BLaER1 treated with 17β-estradiol and CSF1 and Interleukin-3, amounts not matched to agents 10 nM and 100 nM (cell line): ENCODE data around the gene NSD2.

Experiments used
- H3K27ac ChIP-seq, 11 experiments: shearing (Covaris generic); formaldehyde crosslinking; 2 replicates each; pipeline ENCODE4 v1.8.1; 2022
- H3K27me3 ChIP-seq, 11 experiments: shearing (Covaris generic); formaldehyde crosslinking; 2 replicates each; pipeline ENCODE4 v1.8.1; 2022
- H3K36me3 ChIP-seq, 11 experiments: shearing (Covaris generic); formaldehyde crosslinking; 2 replicates each; pipeline ENCODE4 v1.8.1; 2022
- H3K4me1 ChIP-seq, 10 experiments: shearing (Covaris generic); formaldehyde crosslinking; 2 replicates each; pipeline ENCODE4 v1.8.1; 2022
- H3K4me2 ChIP-seq, 11 experiments: shearing (Covaris generic); formaldehyde crosslinking; 2 replicates each; pipeline ENCODE4 v1.8.1; 2022
- H3K4me3 ChIP-seq, 10 experiments: shearing (Covaris generic); formaldehyde crosslinking; 2 replicates each; pipeline ENCODE4 v1.8.1; 2022
- H3K9ac ChIP-seq, 11 experiments: shearing (Covaris generic); formaldehyde crosslinking; 2 replicates each; pipeline ENCODE4 v1.8.1; 2022
- H3K9me3 ChIP-seq, 11 experiments: shearing (Covaris generic); formaldehyde crosslinking; replicated peaks in 1 of 11; 2 replicates each; pipeline ENCODE4 v1.8.1; 2022
- H4K20me1 ChIP-seq, 11 experiments: shearing (Covaris generic); formaldehyde crosslinking; 2 replicates each; pipeline ENCODE4 v1.8.1; 2022
- Cebpa-rat ChIP-seq, 11 experiments: shearing (Covaris generic); IDR thresholded peaks; 2 replicates each; pipeline ENCODE4 v1.8.1; 2022

The NSD2 gene

DNA sequence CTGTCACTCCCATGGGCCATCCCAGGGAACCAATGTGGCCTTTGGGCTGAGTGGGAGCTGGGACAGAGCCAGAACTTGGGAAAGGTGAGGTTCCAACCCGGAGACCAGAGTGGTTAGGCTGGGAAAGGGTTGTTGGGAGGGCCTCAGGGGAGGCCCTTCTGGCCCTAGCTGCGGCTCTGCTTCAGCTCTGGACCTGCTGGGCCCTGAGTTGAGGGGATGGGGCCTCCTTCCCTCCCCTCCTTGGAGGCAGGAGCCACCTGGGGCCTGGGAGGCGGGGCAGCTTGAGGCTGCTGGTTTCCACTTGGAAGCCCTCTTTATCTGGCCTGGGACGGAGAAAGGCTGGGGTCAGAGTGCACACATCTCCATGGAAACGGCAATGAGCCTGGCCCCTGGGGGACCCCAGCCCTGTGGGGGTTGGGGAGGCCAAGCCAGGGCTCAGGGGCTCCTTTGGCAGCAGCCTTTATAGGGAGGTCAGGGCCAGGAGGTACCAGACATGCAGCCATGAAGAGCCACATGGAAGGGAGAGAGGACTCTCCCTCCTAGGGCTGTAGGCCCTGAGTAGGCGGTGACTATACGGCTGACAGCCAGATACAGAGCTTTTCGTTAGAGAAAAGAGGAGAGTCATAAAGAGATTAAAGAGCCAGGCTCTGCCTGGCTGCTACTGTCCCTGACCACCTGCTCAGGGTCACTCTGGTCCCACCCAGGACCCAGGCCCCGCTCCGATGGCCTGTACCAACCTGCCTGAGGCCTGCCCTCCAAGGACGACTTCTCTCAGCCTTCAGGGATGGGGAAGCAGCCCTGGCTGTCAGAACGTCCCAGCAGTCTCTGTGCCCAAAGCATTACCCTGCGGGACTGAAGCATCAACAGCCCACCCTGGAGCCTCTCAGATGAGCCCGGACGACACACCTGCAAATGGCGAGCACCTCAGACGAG is 6.9 kb upstream of the NSD2 start:
- Histone ChIP-seq H3K9ac (peak overlapping the region in 6 of 11 experiments; percentile 5 to 54 (median 16); a peak in 6 of 22 replicates), H3K4me1 (peaks cover 21 to 42% (median 36%) of the 10 kb centered on the region in 10 experiments), H3K9me3 (no peaks in the 10 kb centered on the region), H3K27ac (peak overlapping the region in 3 of 11 experiments; percentile 3 to 20 (median 14); a peak in 3 of 22 replicates), H3K27me3 (peaks cover 0 to 6% (median 0%) of the 10 kb centered on the region in 11 experiments; a peak in 2 of 22 replicates), H3K4me2 (peak overlapping the region; percentile 73 to 86 (median 81); a peak in 20 of 22 replicates), H3K4me3 (no peak overlapping the region), H4K20me1 (peaks cover 0 to 22% (median 0%) of the 10 kb centered on the region in 11 experiments; a peak in 3 of 22 replicates), H3K36me3 (no peaks in the 10 kb centered on the region)
- TF ChIP-seq Cebpa-rat (IDR thresholded peaks at IDR 0.05): no peak

DNA sequence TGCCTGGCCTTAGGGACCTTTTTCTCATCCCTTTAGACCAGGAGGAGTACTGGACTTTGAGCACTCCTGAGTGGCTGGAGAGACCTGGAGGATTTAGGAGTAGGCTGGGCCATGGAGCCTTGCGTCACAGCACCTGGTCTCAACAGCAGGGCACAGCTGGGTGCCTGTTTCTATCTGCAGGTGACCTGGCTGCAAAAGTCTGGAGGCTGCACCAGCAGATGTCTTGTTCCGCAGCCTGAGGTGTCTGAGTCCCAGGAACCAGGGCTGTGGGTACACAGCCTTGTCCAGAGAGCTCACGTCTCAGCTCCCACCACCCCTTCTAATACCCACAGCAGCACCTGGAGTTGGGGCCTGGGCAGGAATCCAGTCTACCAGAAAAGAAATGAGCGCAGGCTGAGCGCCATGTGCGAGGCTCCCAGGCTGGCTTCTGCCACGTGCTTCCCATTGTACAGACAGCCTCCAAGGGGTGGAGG is 5.0 kb upstream of the NSD2 start:
- H3K27ac ChIP-seq: no peak overlapping the region
- H3K4me1 ChIP-seq: peaks cover 29 to 47% (median 45%) of the 10 kb centered on the region in 10 experiments
- H3K9me3 ChIP-seq: no peaks in the 10 kb centered on the region
- TF ChIP-seq Cebpa-rat (IDR thresholded peaks at IDR 0.05): no peak
- H4K20me1 ChIP-seq: peaks cover 0 to 14% (median 0%) of the 10 kb centered on the region in 11 experiments; a peak in 3 of 22 replicates
- H3K36me3 ChIP-seq: no peaks in the 10 kb centered on the region
- 0 out of 22 replicates have a peak overlapping the region, but pooled peaks of 1 of the 11 experiments have one; percentile 6 for H3K9ac ChIP-seq
- no peak overlapping the region for H3K4me2 ChIP-seq
- no peak overlapping the region for H3K4me3 ChIP-seq
- H3K27me3 ChIP-seq: peaks cover 0 to 6% (median 0%) of the 10 kb centered on the region in 11 experiments; a peak in 2 of 22 replicates

- no peak for TF ChIP-seq Cebpa-rat (IDR thresholded peaks at IDR 0.05)
- Histone ChIP-seq H4K20me1 (peaks cover 0 to 7% (median 2%) of the 10 kb centered on the region in 11 experiments; a peak in 5 of 22 replicates), H3K36me3 (no peaks in the 10 kb centered on the region), H3K4me1 (peaks cover 23 to 37% (median 34%) of the 10 kb centered on the region in 10 experiments), H3K4me2 (no peak overlapping the region), H3K27me3 (no peaks in the 10 kb centered on the region), H3K9ac (no peak overlapping the region), H3K9me3 (no peaks in the 10 kb centered on the region), H3K27ac (no peak overlapping the region), H3K4me3 (no peak overlapping the region)
These were observed 2.9 kb upstream of the NSD2 start for GRCh38 chr4:1868293-1868692.

- Histone ChIP-seq H3K4me3 (no peak overlapping the region), H4K20me1 (peaks cover 0 to 14% (median 8%) of the 10 kb centered on the region in 11 experiments; a peak in 12 of 22 replicates), H3K4me1 (peaks cover 23 to 37% (median 34%) of the 10 kb centered on the region in 10 experiments), H3K27ac (no peak overlapping the region), H3K9me3 (no peaks in the 10 kb centered on the region), H3K4me2 (no peak overlapping the region), H3K27me3 (no peaks in the 10 kb centered on the region), H3K36me3 (0 out of 22 replicates have a peak, but pooled peaks cover 0 to 1% (median 0%) of the 10 kb centered on the region in 11 experiments), H3K9ac (no peak overlapping the region)
- no peak for TF ChIP-seq Cebpa-rat (IDR thresholded peaks at IDR 0.05)
These were observed 2.3 kb upstream of the NSD2 start for GRCh38 chr4:1868912-1869311.

DNA sequence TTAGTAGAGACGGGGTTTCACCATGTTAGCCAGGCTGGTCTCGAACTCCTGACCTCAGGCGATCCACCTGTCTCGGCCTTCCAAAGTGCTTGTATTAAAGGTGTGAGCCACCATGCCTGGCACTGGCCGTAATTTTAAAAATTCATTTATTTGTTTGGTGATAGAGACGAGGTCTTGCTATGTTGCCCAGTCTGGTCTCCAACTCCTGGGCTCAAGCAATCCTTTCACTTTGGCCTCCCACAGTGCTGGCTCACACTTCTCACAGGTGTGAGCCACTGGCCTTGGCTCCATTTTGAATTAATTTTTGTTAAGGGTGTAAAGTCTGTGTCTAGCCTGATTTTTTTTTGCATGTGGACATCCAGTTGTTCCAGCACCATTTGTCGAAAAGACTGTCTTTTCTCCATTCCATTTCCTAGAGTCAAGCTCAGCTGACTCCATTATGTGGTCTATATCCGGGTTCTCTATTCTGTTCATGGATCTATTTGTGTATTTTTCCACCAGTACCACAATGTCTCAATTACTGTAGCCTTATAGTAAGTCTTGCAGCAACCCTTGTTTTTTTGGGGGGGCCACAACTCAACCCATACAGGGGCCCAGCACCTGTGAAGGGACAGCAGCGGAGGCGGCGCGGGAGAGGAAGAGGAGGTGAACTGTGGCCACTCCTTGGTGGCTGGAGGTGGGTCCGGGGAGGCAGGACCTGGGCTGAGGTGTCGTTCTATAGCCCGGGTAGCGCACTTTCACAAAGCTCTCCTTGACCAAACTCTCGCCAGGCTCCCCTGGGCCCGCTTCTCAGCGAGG is 1.5 kb upstream of the NSD2 start:
- H4K20me1 ChIP-seq: peaks cover 0 to 22% (median 16%) of the 10 kb centered on the region in 11 experiments; a peak in 15 of 22 replicates
- peaks cover 26 to 36% (median 33%) of the 10 kb centered on the region in 10 experiments for H3K4me1 ChIP-seq
- H3K36me3 ChIP-seq: 0 out of 22 replicates have a peak, but pooled peaks cover 0 to 7% (median 0%) of the 10 kb centered on the region in 11 experiments
- peak overlapping the region; percentile 81 to 100 (median 98); a peak in 21 of 22 replicates for H3K27ac ChIP-seq
- no peaks in the 10 kb centered on the region for H3K27me3 ChIP-seq
- H3K4me3 ChIP-seq: peak overlapping the region; percentile 64 to 97 (median 89)
- peak overlapping the region; percentile 78 to 97 (median 94) for H3K4me2 ChIP-seq
- no peaks in the 10 kb centered on the region for H3K9me3 ChIP-seq
- H3K9ac ChIP-seq: peak overlapping the region; percentile 83 to 100 (median 98)
- TF ChIP-seq Cebpa-rat (IDR thresholded peaks at IDR 0.05): no peak

DNA sequence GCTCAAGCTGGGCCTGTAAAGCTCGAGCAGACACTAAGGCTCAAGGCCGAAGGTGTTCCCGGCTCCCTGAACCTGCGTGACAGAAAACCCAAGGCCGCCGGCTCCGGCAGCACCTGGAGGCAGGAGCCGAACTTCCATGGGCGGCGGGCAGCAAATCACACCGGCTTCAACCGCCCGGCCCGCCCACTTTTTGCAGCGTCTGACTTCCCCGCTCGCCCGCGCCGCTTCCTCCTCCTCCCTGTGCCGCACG is 940 bp upstream of the NSD2 start:
- H3K9ac ChIP-seq: peak overlapping the region; percentile 83 to 100 (median 98)
- no peak for TF ChIP-seq Cebpa-rat (IDR thresholded peaks at IDR 0.05)
- no peaks in the 10 kb centered on the region for H3K27me3 ChIP-seq
- no peaks in the 10 kb centered on the region for H3K9me3 ChIP-seq
- H3K36me3 ChIP-seq: peaks cover 0 to 7% (median 0%) of the 10 kb centered on the region in 11 experiments; a peak in 1 of 22 replicates
- H4K20me1 ChIP-seq: peaks cover 0 to 27% (median 21%) of the 10 kb centered on the region in 11 experiments; a peak in 16 of 22 replicates
- H3K4me1 ChIP-seq: peaks cover 26 to 38% (median 34%) of the 10 kb centered on the region in 10 experiments
- peak overlapping the region; percentile 64 to 97 (median 89) for H3K4me3 ChIP-seq
- peak overlapping the region; percentile 81 to 100 (median 98); a peak in 21 of 22 replicates for H3K27ac ChIP-seq
- peak overlapping the region; percentile 78 to 97 (median 94) for H3K4me2 ChIP-seq

DNA sequence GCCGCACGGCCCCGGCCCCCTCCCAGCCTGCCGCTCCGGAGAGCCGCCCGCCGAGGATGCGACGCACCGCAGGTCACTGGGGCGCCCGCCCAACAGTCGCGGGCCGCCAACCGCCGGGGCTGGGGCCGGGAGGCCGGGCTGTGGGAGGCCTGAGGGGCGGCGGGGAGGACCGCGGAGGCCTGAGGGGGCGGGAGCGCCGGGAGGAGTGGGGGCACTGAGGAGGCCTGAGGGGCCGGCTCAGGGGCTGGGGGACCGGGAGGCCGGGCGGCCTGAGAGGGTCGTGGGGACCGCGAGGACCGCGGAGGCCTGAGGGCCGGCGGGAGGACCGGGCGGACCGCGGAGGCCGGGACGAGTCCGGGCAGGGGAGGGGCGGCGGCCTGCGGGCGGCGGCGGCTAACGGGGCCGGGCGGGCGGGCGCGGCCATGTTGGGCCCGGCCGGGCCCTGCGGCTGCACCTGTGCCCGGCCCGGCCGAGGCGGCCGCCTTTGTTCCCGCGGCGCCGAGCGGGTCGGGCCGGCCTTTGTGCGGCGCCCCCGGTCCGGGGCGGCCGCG is 353 bp downstream of the NSD2 start:
- peaks cover 26 to 47% (median 34%) of the 10 kb centered on the region in 10 experiments for H3K4me1 ChIP-seq
- no peaks in the 10 kb centered on the region for H3K27me3 ChIP-seq
- H3K27ac ChIP-seq: peak overlapping the region; percentile 69 to 100 (median 95)
- H3K9me3 ChIP-seq: no peaks in the 10 kb centered on the region
- H3K4me3 ChIP-seq: peak overlapping the region; percentile 89 to 97 (median 94)
- H3K36me3 ChIP-seq: peaks cover 0 to 7% (median 0%) of the 10 kb centered on the region in 11 experiments; a peak in 1 of 22 replicates
- H3K9ac ChIP-seq: peak overlapping the region; percentile 89 to 99 (median 97)
- peak overlapping the region; percentile 70 to 97 (median 92); a peak in 21 of 22 replicates for H3K4me2 ChIP-seq
- peaks cover 0 to 40% (median 34%) of the 10 kb centered on the region in 11 experiments; a peak in 17 of 22 replicates for H4K20me1 ChIP-seq
- TF ChIP-seq Cebpa-rat (IDR thresholded peaks at IDR 0.05): no peak

GRCh38 chr4:1872870-1873269 is 1.7 kb downstream of the NSD2 start:
- Histone ChIP-seq H3K27ac (peak overlapping the region in 9 of 11 experiments; percentile 83 to 100 (median 95); a peak in 17 of 22 replicates), H3K27me3 (no peaks in the 10 kb centered on the region), H3K9me3 (no peaks in the 10 kb centered on the region), H3K4me2 (peak overlapping the region; percentile 70 to 97 (median 92)), H3K4me3 (peak overlapping the region; percentile 89 to 97 (median 94)), H3K4me1 (peaks cover 26 to 58% (median 42%) of the 10 kb centered on the region in 10 experiments), H3K36me3 (peaks cover 0 to 12% (median 7%) of the 10 kb centered on the region in 11 experiments; a peak in 7 of 22 replicates), H3K9ac (peak overlapping the region; percentile 89 to 99 (median 97); a peak in 20 of 22 replicates), H4K20me1 (peaks cover 0 to 53% (median 47%) of the 10 kb centered on the region in 11 experiments; a peak in 20 of 22 replicates)
- no peak for TF ChIP-seq Cebpa-rat (IDR thresholded peaks at IDR 0.05)
